NCI-H1417 (cell line): ENCODE results near the gene STAC3.

ENCODE experiments used
- DNase-seq, 3 experiments: peaks; one replicate each; lab custom pipeline; 2025; lab: John Stamatoyannopoulos, UW

STAC3 gene

GRCh38 chr12:57236201-57236924 lies 14.6 kb downstream of the STAC3 start:
- DNase-seq = no peak

GRCh38 chr12:57235728-57236131 lies 15.3 kb downstream of the STAC3 start:
- DNase-seq = no peak

GRCh38 chr12:57235017-57235727 lies 15.8 kb downstream of the STAC3 start:
- peak; percentile 11 to 43 (median 40) for DNase-seq

- DNase-seq = no peak
These were observed 16.4 kb downstream of the STAC3 start for GRCh38 chr12:57234571-57235016.

GRCh38 chr12:57234233-57234570 lies 16.8 kb downstream of the STAC3 start:
- DNase-seq = no peak

GRCh38 chr12:57233357-57234232 lies 17.4 kb downstream of the STAC3 start:
- DNase-seq = no peak

GRCh38 chr12:57232156-57232756 lies 18.7 kb downstream of the STAC3 start:
- no peak for DNase-seq

GRCh38 chr12:57231276-57232021 lies 19.5 kb downstream of the STAC3 start:
- DNase-seq = no peak

- DNase-seq = no peak
These were observed 20.4 kb downstream of the STAC3 start for GRCh38 chr12:57230381-57231155.

GRCh38 chr12:57229634-57230380 lies 21.2 kb downstream of the STAC3 start, which contains the start of gene SHMT2:
Gene SHMT2, plus strand, starts transcription at chr12:57229711. Its CDS starts 68 bp downstream, at chr12:57229779.
- peak; percentile 95 to 99 (median 99) for DNase-seq

- no peak for DNase-seq
These were observed 21.8 kb downstream of the STAC3 start for GRCh38 chr12:57229046-57229633.

GRCh38 chr12:57227315-57228115 lies 23.5 kb downstream of the STAC3 start:
- DNase-seq = peak in 1 of 3 experiments; percentile 72

- DNase-seq = peak in 2 of 3 experiments; percentile 67 to 72
These were observed 24.2 kb downstream of the STAC3 start for GRCh38 chr12:57226588-57227314.

GRCh38 chr12:57225680-57226210 lies 25.2 kb downstream of the STAC3 start:
- no peak for DNase-seq

GRCh38 chr12:57224973-57225679 lies 25.9 kb downstream of the STAC3 start:
- DNase-seq = peak; percentile 45 to 82 (median 71)

GRCh38 chr12:57224278-57224972 lies 26.6 kb downstream of the STAC3 start:
- DNase-seq = no peak
